ENCODE measurements around the gene RMDN3.
A peak's percentile ranks its signal among the peaks of the same experiment; 100 is the strongest.

Gene RMDN3

GRCh38 chr15:40771242-40771641 is 16.2 kb upstream of the RMDN3 start:
- DNase-seq, result no peak

GRCh38 chr15:40770147-40770721 is 15.2 kb upstream of the RMDN3 start:
- no peak for DNase-seq

- DNase-seq, result peak; percentile 71
Observed at GRCh38 chr15:40769274-40770146, 14.5 kb upstream of the RMDN3 start, which contains the start of gene C15orf62. Gene C15orf62 (plus strand): TSS chr15:40769980. CDS start chr15:40770496, 516 bp downstream.

- no peak for DNase-seq
Observed at GRCh38 chr15:40768521-40769273, 13.6 kb upstream of the RMDN3 start.

- DNase-seq, result no peak
Observed at GRCh38 chr15:40767838-40768500, 12.9 kb upstream of the RMDN3 start.

- no peak for DNase-seq
Observed at GRCh38 chr15:40766906-40767837, 12.1 kb upstream of the RMDN3 start.

- DNase-seq, result no peak
Observed at GRCh38 chr15:40766194-40766815, 11.3 kb upstream of the RMDN3 start.

- no peak for DNase-seq
Observed at GRCh38 chr15:40764629-40765103, 9.6 kb upstream of the RMDN3 start.

GRCh38 chr15:40763801-40764628 is 9.0 kb upstream of the RMDN3 start, which contains the start of gene GCHFR:
Gene GCHFR (plus strand): TSS chr15:40764068. CDS start chr15:40764181, 113 bp downstream.
- peak; percentile 64 for DNase-seq

GRCh38 chr15:40762919-40763800 is 8.1 kb upstream of the RMDN3 start:
- DNase-seq, result peak; percentile 39

- no peak for DNase-seq
Observed at GRCh38 chr15:40759961-40760360, 4.9 kb upstream of the RMDN3 start.

GRCh38 chr15:40756938-40757337 is 1.9 kb upstream of the RMDN3 start:
- no peak for DNase-seq

GRCh38 chr15:40755812-40756208 is 756 bp upstream of the RMDN3 start:
- no peak for DNase-seq

GRCh38 chr15:40754574-40754882 is 526 bp downstream of the RMDN3 start:
- DNase-seq, result no peak

GRCh38 chr15:40751745-40752144 is 3.3 kb downstream of the RMDN3 start:
- no peak for DNase-seq

GRCh38 chr15:40750885-40751284 is 4.2 kb downstream of the RMDN3 start:
- DNase-seq, result no peak

GRCh38 chr15:40749151-40749630 is 5.9 kb downstream of the RMDN3 start:
- DNase-seq, result no peak

- DNase-seq, result no peak
Observed at GRCh38 chr15:40747685-40748631, 7.1 kb downstream of the RMDN3 start.
